Astrocyte of the cerebellum (primary cell): ENCODE measurements around the gene PCDHA8.
"Not testable (repeated sequence)": the region's sequence is repeated elsewhere in the genome, so short reads cannot be mapped to it uniquely, and the experiment has no call there.

Source experiments
- DNase-seq: peaks from one replicate; pipeline ENCODE4 v3.0.0-alpha.2; 2011; ENCODE audit warnings: low read depth
- H3K4me3 ChIP-seq: 2 replicates; pipeline ENCODE4 v1.5.1; 2011; ENCODE audit warnings: mild to moderate bottlenecking, low read depth, low read length, moderate library complexity
- in situ Hi-C: cut with HindIII; loops from 2 replicates; pipeline ENCODE4 v1.10.0; 2017; ENCODE audit warnings: low sequenced_read_pairs
- TF ChIP-seq, protein P1 (sequence below): IDR thresholded peaks from 2 replicates; pipeline ENCODE4 v1.5.1; 2012; ENCODE audit warnings: low read length, low read depth, moderate library complexity, mild to moderate bottlenecking; ENCODE audit errors: missing control alignments

PCDHA8 gene

DNA sequence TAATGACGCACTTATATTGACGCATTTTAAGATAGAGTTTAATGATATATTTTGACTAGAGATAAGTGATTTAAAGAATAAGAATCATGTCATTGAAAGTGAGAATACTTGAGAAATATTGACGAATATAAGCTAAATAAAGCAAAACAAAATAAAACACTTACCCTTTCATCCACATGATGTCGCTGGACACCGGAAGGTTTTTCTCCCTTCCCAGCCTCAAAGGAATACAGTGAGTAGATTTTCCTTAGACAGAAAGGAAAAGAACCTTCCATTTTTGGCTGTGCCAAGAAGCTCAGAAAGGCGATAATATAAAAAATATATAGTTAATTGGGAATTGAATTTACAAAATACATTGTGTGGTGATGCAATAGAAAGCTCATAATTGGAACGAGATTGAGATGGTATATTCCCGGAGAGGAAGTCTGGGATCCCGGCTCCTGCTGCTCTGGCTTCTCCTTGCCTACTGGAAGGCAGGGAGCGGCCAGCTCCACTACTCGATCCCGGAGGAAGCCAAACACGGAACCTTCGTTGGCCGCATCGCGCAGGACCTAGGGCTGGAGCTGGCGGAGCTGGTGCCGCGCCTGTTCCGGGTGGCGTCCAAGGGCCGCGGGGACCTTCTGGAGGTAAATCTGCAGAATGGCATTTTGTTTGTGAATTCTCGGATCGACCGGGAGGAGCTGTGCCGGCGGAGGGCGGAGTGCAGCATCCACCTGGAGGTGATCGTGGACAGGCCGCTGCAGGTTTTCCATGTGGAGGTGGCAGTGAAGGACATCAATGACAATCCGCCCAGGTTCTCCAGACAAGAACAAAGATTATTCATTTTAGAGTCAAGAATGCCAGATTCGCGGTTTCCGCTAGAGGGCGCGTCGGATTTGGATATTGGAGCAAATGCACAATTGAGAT lies 19.4 kb upstream of the PCDHA8 start, which contains the start of gene PCDHA5:
PCDHA5 (plus strand) TSS at position 239 of the 906 bp plus-strand sequence.
- TF ChIP-seq, protein P1, sequence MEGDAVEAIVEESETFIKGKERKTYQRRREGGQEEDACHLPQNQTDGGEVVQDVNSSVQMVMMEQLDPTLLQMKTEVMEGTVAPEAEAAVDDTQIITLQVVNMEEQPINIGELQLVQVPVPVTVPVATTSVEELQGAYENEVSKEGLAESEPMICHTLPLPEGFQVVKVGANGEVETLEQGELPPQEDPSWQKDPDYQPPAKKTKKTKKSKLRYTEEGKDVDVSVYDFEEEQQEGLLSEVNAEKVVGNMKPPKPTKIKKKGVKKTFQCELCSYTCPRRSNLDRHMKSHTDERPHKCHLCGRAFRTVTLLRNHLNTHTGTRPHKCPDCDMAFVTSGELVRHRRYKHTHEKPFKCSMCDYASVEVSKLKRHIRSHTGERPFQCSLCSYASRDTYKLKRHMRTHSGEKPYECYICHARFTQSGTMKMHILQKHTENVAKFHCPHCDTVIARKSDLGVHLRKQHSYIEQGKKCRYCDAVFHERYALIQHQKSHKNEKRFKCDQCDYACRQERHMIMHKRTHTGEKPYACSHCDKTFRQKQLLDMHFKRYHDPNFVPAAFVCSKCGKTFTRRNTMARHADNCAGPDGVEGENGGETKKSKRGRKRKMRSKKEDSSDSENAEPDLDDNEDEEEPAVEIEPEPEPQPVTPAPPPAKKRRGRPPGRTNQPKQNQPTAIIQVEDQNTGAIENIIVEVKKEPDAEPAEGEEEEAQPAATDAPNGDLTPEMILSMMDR = peak; percentile 6
- no peak for DNase-seq
- H3K4me3 ChIP-seq = no peak within 1 kb of the TSS
- in situ Hi-C loops = no loop called here

GRCh38 chr5:140822281-140822629 lies 18.7 kb upstream of the PCDHA8 start:
- TF ChIP-seq, protein P1 = no peak
- DNase-seq = no peak
- in situ Hi-C loops = no loop called here
- no peak overlapping the region for H3K4me3 ChIP-seq

- in situ Hi-C loops, H3K4me3 ChIP-seq, DNase-seq: not testable (repeated sequence)
These were observed 18.0 kb upstream of the PCDHA8 start for GRCh38 chr5:140822969-140823368.

DNA sequence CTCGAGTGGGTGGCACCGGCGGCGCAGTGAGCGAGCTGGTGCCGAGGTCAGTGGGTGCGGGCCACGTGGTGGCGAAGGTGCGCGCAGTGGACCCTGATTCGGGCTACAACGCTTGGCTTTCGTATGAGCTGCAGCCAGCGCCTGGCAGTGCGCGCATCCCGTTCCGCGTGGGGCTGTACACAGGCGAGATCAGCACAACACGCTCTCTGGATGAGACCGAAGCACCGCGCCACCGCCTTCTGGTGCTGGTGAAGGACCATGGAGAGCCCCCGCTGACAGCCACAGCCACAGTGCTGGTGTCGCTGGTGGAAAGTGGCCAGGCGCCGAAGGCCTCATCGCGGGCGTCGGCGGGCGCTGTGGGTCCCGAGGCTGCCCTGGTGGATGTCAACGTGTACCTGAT lies 17.5 kb upstream of the PCDHA8 start:
- in situ Hi-C loops = no loop called here
- TF ChIP-seq, protein P1 = no peak
- no peak for DNase-seq
- no peak overlapping the region for H3K4me3 ChIP-seq

GRCh38 chr5:140827704-140828361 lies 13.2 kb upstream of the PCDHA8 start, which contains the start of gene PCDHA6:
Gene PCDHA6, plus strand, starts transcription at chr5:140827960. Its CDS starts 132 bp downstream, at chr5:140828092.
- TF ChIP-seq, protein P1 = no peak
- no peak for DNase-seq
- no peak within 1 kb of the TSS for H3K4me3 ChIP-seq
- in situ Hi-C loops = no loop called here

DNA sequence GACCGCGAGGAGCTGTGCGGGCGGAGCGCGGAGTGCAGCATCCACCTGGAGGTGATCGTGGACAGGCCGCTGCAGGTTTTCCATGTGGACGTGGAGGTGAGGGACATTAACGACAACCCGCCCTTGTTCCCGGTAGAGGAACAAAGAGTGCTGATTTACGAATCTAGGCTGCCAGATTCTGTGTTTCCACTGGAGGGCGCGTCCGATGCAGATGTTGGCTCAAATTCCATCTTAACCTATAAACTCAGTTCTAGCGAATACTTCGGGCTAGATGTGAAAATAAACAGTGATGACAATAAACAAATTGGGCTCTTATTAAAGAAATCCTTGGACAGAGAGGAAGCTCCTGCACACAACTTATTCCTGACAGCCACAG lies 12.6 kb upstream of the PCDHA8 start:
- TF ChIP-seq, protein P1 = no peak
- DNase-seq = no peak
- no peak overlapping the region for H3K4me3 ChIP-seq
- in situ Hi-C loops = no loop called here

DNA sequence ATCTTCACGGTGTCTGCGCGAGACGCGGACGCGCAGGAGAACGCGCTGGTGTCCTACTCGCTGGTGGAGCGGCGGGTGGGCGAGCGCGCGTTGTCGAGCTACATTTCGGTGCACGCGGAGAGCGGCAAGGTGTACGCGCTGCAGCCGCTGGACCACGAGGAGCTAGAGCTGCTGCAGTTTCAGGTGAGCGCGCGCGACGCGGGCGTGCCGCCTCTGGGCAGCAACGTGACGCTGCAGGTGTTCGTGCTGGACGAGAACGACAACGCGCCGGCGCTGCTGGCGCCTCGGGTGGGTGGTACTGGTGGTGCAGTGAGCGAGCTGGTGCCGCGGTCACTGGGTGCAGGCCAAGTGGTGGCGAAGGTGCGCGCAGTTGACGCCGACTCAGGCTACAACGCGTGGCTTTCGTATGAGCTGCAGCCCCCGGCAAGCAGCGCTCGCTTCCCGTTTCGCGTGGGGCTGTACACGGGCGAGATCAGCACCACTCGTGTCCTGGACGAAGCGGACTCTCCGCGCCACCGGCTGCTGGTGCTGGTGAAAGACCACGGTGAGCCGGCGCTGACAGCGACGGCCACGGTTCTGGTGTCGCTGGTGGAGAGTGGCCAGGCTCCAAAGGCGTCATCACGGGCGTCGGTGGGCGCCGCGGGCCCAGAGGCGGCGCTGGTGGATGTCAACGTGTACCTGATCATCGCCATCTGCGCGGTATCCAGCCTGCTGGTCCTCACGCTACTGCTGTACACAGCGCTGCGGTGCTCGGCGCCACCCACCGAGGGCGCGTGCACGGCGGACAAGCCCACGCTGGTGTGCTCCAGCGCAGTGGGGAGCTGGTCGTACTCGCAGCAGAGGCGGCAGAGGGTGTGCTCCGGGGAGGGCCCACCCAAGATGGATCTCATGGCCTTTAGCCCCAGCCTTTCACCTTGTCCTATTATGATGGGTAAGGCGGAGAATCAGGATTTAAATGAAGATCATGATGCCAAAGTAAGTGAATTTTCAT lies 11.2 kb upstream of the PCDHA8 start:
- DNase-seq, H3K4me3 ChIP-seq, in situ Hi-C loops: not testable (repeated sequence)
